K562 (cell line): ENCODE results near the gene TLR8. TPM values are rescaled to one million over a fixed set of nuclear protein-coding genes. Genes with fewer than 3 reads are reported as not detected.

Source experiments
- ARID2 ChIP-seq: fragments of 450-650 bp; IDR thresholded peaks from 2 replicates; pipeline ENCODE4 v1.6.1; 2017; ENCODE audit warnings: antibody characterized with exemption, mild to moderate bottlenecking
- BRD9 ChIP-seq: fragments of 450-650 bp; IDR thresholded peaks from 2 replicates; pipeline ENCODE4 v1.6.1; 2018; ENCODE audit warnings: low read depth; ENCODE audit not compliant: partially characterized antibody
- GATAD2A ChIP-seq: fragments of 450-650 bp; IDR thresholded peaks from 2 replicates; pipeline ENCODE4 v1.6.1; 2017
- HNRNPLL ChIP-seq: fragments of 200-400 bp; formaldehyde crosslinking; IDR thresholded peaks from 2 replicates; pipeline ENCODE4 v1.6.1; 2017; ENCODE audit warnings: low read length, low read depth, mild to moderate bottlenecking; ENCODE audit not compliant: poor library complexity, severe bottlenecking
- L3MBTL2 ChIP-seq: fragments of 450-650 bp; IDR thresholded peaks from 2 replicates; pipeline ENCODE4 v1.6.1; 2016; ENCODE audit warnings: mild to moderate bottlenecking, moderate library complexity
- MYBL2 ChIP-seq, 2 experiments: fragments of 450-650 bp in 1 of 2; sonication (generic) in 1 of 2; formaldehyde crosslinking in 1 of 2; IDR thresholded peaks; 2 replicates each; pipeline versions ENCODE4 v1.6.1 to v1.8.1; 2017 to 2022; ENCODE audit warnings: borderline replicate concordance in 1 of 2, inconsistent platforms in 1 of 2, low read depth in 1 of 2, mild to moderate bottlenecking in 1 of 2, missing genetic modification reagents in 1 of 2, moderate library complexity in 1 of 2
- NFRKB ChIP-seq: fragments of 450-650 bp; IDR thresholded peaks from 2 replicates; pipeline ENCODE4 v1.6.1; 2016; ENCODE audit warnings: low read depth
- RAD21 ChIP-seq, 2 experiments: fragments of 250-450 bp in 1 of 2; fragments of 450-650 bp in 1 of 2; sonication (Bioruptor Pico) in 1 of 2; formaldehyde crosslinking in 1 of 2; IDR thresholded peaks in 1 of 2; conservative IDR thresholded peaks in 1 of 2; 2 replicates each; pipeline versions ENCODE4 v1.4.0 to v1.8.0; 2020 to 2022; ENCODE audit warnings: mild to moderate bottlenecking in 2 of 2, moderate library complexity in 1 of 2
- RBM34 ChIP-seq: fragments of 200-400 bp; formaldehyde crosslinking; IDR thresholded peaks from 2 replicates; pipeline ENCODE4 v1.6.1; 2018; ENCODE audit warnings: low read length, borderline replicate concordance; ENCODE audit not compliant: insufficient read depth
- SMARCA4 ChIP-seq: fragments of 450-650 bp; IDR thresholded peaks from 2 replicates; pipeline ENCODE4 v1.6.1; 2016
- ZKSCAN8 ChIP-seq: fragments of 200-800 bp; sonication (Bioruptor generic); IDR thresholded peaks from 2 replicates; pipeline ENCODE4 v1.6.1; 2016; ENCODE audit warnings: missing genetic modification characterization, missing compliant biosample characterization
- ZNF175 ChIP-seq: fragments of 200-800 bp; sonication (Bioruptor generic); IDR thresholded peaks from 2 replicates; pipeline ENCODE4 v1.6.1; 2016; ENCODE audit warnings: low read depth, mild to moderate bottlenecking, missing genetic modification characterization, missing compliant biosample characterization
- polyA plus RNA-seq, 8 experiments: library from polyadenylated mRNA; depleted of rRNA in 4 of 8; stranded (reverse) in 5 of 8; unstranded in 3 of 8; fragments of >200 nt; fragmentation: Nextera tagmentation in 2 of 8; fragmentation: Illumina TruSeq in 1 of 8; extraction: Ambion mirVana in 2 of 8; extraction: Trizol in 1 of 8; gene quantifications; 2 replicates each; pipeline versions ENCODE4 v1.2.1 to v1.2.3, GENCODE V29; 2011 to 2014; ENCODE audit warnings: inconsistent platforms in 1 of 8, missing spikeins in 1 of 8
- total RNA-seq, 7 experiments: library from RNA; depleted of rRNA in 6 of 7; stranded (reverse); fragments of >200 nt in 6 of 7; fragmentation: Illumina TruSeq in 2 of 7; extraction: Trizol in 2 of 7; gene quantifications; 2 replicates each; pipeline versions ENCODE4 v1.2.1 to v1.2.3, GENCODE V29; 2011 to 2021; ENCODE audit warnings: low replicate concordance in 1 of 7
- TF ChIP-seq, protein P1 (sequence below): fragments of 450-650 bp; IDR thresholded peaks from 2 replicates; pipeline ENCODE4 v1.6.1; 2018; ENCODE audit not compliant: partially characterized antibody
- TF ChIP-seq, protein P2 (sequence below): fragments of 450-650 bp; IDR thresholded peaks from 2 replicates; pipeline ENCODE4 v1.6.1; 2017; ENCODE audit warnings: antibody characterized with exemption, mild to moderate bottlenecking
- TF ChIP-seq, protein P3 (sequence below): fragments of 450-650 bp; formaldehyde crosslinking; IDR thresholded peaks from 2 replicates; pipeline ENCODE4 v1.4.0; 2020; ENCODE audit warnings: mild to moderate bottlenecking
- TF ChIP-seq, protein P4 (sequence below): fragments of 200-800 bp; sonication (Bioruptor generic); IDR thresholded peaks from 2 replicates; pipeline ENCODE4 v1.6.1; 2017; ENCODE audit warnings: missing genetic modification characterization, missing compliant biosample characterization

Gene TLR8
- total and polyA plus RNA-seq, 9 of the 15 experiments (the other 6 are each of a cell fraction or from before 2014, with no cell fraction given): not detected

DNA sequence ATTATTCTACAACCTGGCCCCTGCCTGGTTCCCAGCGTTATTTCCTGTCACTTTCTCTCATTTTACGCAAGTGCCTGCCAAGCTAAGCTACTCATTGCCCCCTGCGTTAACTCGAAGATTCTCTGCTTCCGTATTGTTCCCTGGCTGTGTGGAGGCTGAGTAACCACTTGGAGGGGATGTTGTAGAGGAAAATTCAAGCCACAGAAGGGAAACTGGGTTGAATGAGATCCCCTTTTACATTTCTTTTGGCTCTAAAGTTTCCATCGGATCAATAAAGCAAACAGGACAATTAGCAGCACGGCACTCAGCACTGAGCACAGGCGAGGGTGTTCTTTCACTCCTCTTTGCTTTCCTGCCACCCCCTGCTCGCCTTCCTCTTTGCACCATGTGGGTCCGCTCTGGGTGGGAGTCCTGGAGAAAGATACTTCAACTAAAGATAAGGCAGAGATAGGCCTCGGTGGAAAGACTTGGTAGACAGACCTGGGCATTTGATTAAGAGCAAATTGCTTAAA lies 64.3 kb downstream of the TLR8 start (continued):
- TF ChIP-seq, protein P1, sequence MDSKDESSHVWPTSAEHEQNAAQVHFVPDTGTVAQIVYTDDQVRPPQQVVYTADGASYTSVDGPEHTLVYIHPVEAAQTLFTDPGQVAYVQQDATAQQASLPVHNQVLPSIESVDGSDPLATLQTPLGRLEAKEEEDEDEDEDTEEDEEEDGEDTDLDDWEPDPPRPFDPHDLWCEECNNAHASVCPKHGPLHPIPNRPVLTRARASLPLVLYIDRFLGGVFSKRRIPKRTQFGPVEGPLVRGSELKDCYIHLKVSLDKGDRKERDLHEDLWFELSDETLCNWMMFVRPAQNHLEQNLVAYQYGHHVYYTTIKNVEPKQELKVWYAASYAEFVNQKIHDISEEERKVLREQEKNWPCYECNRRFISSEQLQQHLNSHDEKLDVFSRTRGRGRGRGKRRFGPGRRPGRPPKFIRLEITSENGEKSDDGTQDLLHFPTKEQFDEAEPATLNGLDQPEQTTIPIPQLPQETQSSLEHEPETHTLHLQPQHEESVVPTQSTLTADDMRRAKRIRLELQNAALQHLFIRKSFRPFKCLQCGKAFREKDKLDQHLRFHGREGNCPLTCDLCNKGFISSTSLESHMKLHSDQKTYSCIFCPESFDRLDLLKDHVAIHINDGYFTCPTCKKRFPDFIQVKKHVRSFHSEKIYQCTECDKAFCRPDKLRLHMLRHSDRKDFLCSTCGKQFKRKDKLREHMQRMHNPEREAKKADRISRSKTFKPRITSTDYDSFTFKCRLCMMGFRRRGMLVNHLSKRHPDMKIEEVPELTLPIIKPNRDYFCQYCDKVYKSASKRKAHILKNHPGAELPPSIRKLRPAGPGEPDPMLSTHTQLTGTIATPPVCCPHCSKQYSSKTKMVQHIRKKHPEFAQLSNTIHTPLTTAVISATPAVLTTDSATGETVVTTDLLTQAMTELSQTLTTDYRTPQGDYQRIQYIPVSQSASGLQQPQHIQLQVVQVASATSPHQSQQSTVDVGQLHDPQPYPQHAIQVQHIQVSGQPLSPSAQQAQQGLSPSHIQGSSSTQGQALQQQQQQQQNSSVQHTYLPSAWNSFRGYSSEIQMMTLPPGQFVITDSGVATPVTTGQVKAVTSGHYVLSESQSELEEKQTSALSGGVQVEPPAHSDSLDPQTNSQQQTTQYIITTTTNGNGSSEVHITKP: peak; percentile 41
- TF ChIP-seq ZKSCAN8 (CRISPR knock-in tag) (no peak), GATAD2A (0 out of 2 replicates have a peak, but pooled peaks have one; percentile 18), MYBL2 (IDR thresholded peaks at IDR 0.05; ENCODE audit: low read depth) (no peak), MYBL2 (CRISPR knock-in tag; IDR thresholded peaks at IDR 0.05; ENCODE audit: borderline replicate concordance) (no peak), ZNF175 (CRISPR knock-in tag) (peak; percentile 72; the same call in 1 of the 2 replicates), NFRKB (peak; percentile 52; the same call in 1 of the 2 replicates), RBM34 (no peak), BRD9 (peak; percentile 90), RAD21 (CRISPR knock-in tag; conservative IDR thresholded peaks at IDR 0.05 in 1 of 2, IDR thresholded peaks at IDR 0.05 in 1 of 2) (peak; percentile 75 to 80), L3MBTL2 (peak; percentile 35; the same call in 1 of the 2 replicates), ARID2 (no peak), SMARCA4 (0 out of 2 replicates have a peak, but pooled peaks have one; percentile 33), HNRNPLL (peak; percentile 74)
- TF ChIP-seq, protein P2, sequence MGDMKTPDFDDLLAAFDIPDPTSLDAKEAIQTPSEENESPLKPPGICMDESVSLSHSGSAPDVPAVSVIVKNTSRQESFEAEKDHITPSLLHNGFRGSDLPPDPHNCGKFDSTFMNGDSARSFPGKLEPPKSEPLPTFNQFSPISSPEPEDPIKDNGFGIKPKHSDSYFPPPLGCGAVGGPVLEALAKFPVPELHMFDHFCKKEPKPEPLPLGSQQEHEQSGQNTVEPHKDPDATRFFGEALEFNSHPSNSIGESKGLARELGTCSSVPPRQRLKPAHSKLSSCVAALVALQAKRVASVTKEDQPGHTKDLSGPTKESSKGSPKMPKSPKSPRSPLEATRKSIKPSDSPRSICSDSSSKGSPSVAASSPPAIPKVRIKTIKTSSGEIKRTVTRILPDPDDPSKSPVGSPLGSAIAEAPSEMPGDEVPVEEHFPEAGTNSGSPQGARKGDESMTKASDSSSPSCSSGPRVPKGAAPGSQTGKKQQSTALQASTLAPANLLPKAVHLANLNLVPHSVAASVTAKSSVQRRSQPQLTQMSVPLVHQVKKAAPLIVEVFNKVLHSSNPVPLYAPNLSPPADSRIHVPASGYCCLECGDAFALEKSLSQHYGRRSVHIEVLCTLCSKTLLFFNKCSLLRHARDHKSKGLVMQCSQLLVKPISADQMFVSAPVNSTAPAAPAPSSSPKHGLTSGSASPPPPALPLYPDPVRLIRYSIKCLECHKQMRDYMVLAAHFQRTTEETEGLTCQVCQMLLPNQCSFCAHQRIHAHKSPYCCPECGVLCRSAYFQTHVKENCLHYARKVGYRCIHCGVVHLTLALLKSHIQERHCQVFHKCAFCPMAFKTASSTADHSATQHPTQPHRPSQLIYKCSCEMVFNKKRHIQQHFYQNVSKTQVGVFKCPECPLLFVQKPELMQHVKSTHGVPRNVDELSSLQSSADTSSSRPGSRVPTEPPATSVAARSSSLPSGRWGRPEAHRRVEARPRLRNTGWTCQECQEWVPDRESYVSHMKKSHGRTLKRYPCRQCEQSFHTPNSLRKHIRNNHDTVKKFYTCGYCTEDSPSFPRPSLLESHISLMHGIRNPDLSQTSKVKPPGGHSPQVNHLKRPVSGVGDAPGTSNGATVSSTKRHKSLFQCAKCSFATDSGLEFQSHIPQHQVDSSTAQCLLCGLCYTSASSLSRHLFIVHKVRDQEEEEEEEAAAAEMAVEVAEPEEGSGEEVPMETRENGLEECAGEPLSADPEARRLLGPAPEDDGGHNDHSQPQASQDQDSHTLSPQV: peak; percentile 65; the same call in 1 of the 2 replicates
- TF ChIP-seq, protein P3, sequence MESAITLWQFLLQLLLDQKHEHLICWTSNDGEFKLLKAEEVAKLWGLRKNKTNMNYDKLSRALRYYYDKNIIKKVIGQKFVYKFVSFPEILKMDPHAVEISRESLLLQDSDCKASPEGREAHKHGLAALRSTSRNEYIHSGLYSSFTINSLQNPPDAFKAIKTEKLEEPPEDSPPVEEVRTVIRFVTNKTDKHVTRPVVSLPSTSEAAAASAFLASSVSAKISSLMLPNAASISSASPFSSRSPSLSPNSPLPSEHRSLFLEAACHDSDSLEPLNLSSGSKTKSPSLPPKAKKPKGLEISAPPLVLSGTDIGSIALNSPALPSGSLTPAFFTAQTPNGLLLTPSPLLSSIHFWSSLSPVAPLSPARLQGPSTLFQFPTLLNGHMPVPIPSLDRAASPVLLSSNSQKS (CRISPR knock-in tag): no peak
- TF ChIP-seq, protein P4, sequence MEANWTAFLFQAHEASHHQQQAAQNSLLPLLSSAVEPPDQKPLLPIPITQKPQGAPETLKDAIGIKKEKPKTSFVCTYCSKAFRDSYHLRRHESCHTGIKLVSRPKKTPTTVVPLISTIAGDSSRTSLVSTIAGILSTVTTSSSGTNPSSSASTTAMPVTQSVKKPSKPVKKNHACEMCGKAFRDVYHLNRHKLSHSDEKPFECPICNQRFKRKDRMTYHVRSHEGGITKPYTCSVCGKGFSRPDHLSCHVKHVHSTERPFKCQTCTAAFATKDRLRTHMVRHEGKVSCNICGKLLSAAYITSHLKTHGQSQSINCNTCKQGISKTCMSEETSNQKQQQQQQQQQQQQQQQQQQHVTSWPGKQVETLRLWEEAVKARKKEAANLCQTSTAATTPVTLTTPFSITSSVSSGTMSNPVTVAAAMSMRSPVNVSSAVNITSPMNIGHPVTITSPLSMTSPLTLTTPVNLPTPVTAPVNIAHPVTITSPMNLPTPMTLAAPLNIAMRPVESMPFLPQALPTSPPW (CRISPR knock-in tag): 0 out of 2 replicates have a peak, but pooled peaks have one; percentile 15
